Measurements from ENCODE around the gene L3MBTL3. TPM values are rescaled to one million over a fixed set of nuclear protein-coding genes. Genes with fewer than 3 reads are reported as not detected.

Gene L3MBTL3
- total RNA-seq, 4 donors from 2014 or later: 8.1 to 57.6 (median 21.9) TPM

DNA sequence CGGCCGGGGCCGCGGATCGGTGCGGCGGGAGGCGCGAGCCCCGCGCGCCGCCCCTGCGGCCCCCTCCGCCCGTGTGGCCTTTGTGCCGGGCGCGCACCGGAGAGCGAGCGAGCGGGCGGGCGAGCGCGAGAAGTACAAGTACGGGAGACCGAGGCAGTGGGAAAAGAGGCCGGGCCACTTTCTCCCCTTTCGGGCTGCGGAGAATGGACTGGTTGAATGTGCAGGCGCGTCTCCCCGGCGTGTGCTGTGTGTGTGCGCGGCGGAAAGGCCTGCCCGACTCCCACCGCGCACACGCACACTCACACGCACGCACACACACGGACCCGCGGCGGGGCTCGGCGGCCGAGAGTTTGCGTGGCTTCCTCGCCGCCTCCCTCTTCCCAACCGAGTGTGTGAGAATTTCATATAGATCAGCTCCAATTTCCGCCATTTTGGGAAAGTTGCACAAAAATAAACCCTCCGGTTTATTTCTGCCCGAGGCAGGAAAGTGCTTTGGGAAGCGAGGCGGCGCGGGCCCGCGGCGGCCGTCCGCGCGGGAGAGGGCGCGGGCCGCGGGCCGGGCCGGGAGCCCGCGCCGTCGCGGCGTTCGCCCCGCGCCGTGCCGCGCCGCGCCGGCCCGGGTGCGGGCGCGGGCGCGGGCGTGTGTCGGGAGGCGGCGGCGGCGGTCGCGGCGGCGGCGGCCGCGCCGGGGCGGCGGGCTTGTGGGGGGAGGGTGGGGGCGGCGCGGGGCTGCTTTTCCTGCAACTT is 1.1 kb downstream of the L3MBTL3 start:
- in situ Hi-C loops (cut with MboI; ENCODE audit: low pct_ligation_motif_present in 1 of 4, low pct_unique_long_range_greater_than_20kb in 1 of 4, low sequenced_read_pairs in 3 of 4) (loop anchor here in 3 of 4 donors (10.0 to 25.0 kb wide), 3 partner anchors 407 to 432 kb away; no protein-coding TSS in a partner anchor), intact Hi-C loops (cut with DNase I; ENCODE audit: low total_unique reads) (loop anchor here (10.0 kb wide), 1 partner anchor 415 kb away; no protein-coding TSS in a partner anchor)
- H3K4me1 ChIP-seq: peaks cover 0 to 9% (median 3%) of the 10 kb centered on the region in 4 donors
- 0% methylated on average over 38 of the region's 116 CpGs; no CpG with 5 or more reads in 1 of the 2 donors for WGBS, 2 donors (ENCODE audit: low coverage in 1 of 2)
- no peaks in the 10 kb centered on the region for H3K9me3 ChIP-seq
- H3K27me3 ChIP-seq: no peaks in the 10 kb centered on the region
- peak overlapping the region; percentile 62 to 93 (median 83) for H3K4me3 ChIP-seq
- TF ChIP-seq EP300 (IDR thresholded peaks at IDR 0.05; ENCODE audit: low read depth): no peak
- TF ChIP-seq, protein P1, sequence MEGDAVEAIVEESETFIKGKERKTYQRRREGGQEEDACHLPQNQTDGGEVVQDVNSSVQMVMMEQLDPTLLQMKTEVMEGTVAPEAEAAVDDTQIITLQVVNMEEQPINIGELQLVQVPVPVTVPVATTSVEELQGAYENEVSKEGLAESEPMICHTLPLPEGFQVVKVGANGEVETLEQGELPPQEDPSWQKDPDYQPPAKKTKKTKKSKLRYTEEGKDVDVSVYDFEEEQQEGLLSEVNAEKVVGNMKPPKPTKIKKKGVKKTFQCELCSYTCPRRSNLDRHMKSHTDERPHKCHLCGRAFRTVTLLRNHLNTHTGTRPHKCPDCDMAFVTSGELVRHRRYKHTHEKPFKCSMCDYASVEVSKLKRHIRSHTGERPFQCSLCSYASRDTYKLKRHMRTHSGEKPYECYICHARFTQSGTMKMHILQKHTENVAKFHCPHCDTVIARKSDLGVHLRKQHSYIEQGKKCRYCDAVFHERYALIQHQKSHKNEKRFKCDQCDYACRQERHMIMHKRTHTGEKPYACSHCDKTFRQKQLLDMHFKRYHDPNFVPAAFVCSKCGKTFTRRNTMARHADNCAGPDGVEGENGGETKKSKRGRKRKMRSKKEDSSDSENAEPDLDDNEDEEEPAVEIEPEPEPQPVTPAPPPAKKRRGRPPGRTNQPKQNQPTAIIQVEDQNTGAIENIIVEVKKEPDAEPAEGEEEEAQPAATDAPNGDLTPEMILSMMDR (IDR thresholded peaks at IDR 0.05): no peak
- H3K36me3 ChIP-seq: no peaks in the 10 kb centered on the region
- peak overlapping the region; percentile 87 to 91 (median 90) for H3K27ac ChIP-seq
- peak; percentile 47 for DNase-seq

DNA sequence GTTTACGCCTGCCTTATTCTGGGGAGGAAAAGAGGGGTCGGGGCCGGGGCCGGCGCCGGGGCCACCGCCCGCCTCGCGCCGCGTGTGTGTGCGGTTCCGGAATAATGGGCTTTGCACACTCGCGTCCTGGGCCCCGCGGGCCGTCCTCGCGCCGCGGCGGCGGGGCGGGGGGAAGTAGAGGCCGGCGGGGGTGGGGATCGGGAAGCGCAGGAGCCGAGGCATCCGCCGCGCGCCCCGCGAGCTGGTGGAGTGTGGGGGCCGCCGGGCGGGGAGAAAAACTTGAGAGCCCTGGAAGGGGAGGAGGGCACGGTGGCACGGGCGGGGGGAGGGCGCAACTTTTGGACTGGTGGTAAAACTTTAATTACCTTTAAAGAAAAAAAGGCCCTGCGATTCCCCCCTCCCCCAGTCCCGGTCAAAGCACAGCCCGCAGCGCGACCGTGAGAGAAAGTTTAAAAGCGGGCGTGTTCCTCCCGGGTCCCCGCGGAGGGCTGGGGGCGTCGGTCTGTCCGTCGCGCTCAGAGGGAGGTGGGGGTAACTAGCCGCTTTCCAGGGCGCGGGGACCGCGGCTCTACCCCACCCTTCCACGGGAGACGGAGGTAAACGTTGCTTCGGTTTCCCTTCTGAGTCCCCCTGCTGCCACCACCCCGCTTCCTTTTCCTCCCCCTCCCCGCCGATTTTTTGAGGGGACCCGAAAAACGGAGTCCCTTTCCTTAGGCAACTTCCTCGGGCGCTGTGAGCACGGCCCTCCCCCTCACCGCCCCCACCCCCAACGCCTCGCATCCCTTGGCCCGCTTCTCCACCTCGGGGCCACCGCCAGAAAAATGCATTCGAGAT is 1.9 kb downstream of the L3MBTL3 start:
- in situ Hi-C loops (cut with MboI; ENCODE audit: low pct_ligation_motif_present in 1 of 4, low pct_unique_long_range_greater_than_20kb in 1 of 4, low sequenced_read_pairs in 3 of 4) (loop anchor here in 3 of 4 donors (10.0 to 25.0 kb wide), 3 partner anchors 408 to 433 kb away; no protein-coding TSS in a partner anchor), intact Hi-C loops (cut with DNase I; ENCODE audit: low total_unique reads) (no loop called here)
- Histone ChIP-seq H3K9me3 (no peaks in the 10 kb centered on the region), H3K27ac (peak overlapping the region; percentile 85 to 90 (median 88)), H3K36me3 (no peaks in the 10 kb centered on the region), H3K27me3 (no peaks in the 10 kb centered on the region), H3K4me3 (peak overlapping the region; percentile 62 to 92 (median 83)), H3K4me1 (peaks cover 0 to 9% (median 3%) of the 10 kb centered on the region in 4 donors)
- 0 to 1% methylated on average over 8 to 79 of the region's 84 CpGs for WGBS, 2 donors (ENCODE audit: low coverage in 1 of 2)
- peak; percentile 49 for DNase-seq
- no peak for TF ChIP-seq POLR2A (IDR thresholded peaks at IDR 0.05)
- TF ChIP-seq, protein P1 (IDR thresholded peaks at IDR 0.05): no peak
- no peak for TF ChIP-seq POLR2AphosphoS5 (IDR thresholded peaks at IDR 0.05)
- no peak for TF ChIP-seq EP300 (IDR thresholded peaks at IDR 0.05; ENCODE audit: low read depth)

DNA sequence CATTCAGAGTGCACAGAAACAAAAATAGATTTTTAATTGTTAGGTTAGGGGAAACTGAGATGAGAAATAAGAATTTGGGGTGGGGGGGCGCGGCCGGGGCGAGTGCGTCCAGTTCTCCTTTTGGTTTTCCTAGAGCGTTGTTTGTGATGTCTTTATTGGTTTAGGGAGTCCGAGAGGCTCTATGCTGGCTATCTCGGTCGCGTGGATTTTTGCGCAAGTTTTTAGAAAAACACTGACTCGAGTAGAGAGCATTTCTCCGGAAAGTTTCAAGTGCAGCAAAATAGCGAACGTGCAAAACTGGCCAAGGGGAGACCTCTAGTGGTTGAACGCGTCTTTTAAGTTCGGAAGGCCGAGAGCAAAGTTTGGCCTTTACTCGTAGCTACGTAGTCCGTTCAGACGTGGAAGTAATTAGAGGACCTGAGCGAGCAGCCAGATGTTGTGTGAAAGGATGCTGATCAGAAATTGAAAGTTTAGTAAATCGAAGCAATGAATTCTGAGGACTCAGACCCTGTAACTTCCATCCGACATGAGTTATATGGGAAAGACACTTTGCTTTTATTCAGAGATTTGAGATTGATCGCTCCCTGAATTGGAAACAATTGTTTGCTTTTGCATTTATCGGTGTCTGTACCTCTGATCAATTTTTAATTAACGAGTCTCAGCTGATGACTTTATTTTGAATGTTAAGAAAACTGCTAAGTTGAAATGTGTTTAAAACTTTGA is 2.7 kb downstream of the L3MBTL3 start:
- intact Hi-C loops (cut with DNase I; ENCODE audit: low total_unique reads) (no loop called here), in situ Hi-C loops (cut with MboI; ENCODE audit: low pct_ligation_motif_present in 1 of 4, low pct_unique_long_range_greater_than_20kb in 1 of 4, low sequenced_read_pairs in 3 of 4) (loop anchor here in 3 of 4 donors (10.0 to 25.0 kb wide), 3 partner anchors 409 to 434 kb away; no protein-coding TSS in a partner anchor)
- 10 to 11% methylated on average over 18 to 29 of the region's 29 CpGs for WGBS, 2 donors (ENCODE audit: low coverage in 1 of 2)
- TF ChIP-seq, protein P1 (IDR thresholded peaks at IDR 0.05): peak; percentile 71 to 84 (median 76)
- TF ChIP-seq POLR2AphosphoS5 (IDR thresholded peaks at IDR 0.05) (peak in 1 of 3 donors; percentile 11), EP300 (IDR thresholded peaks at IDR 0.05; ENCODE audit: low read depth) (no peak), POLR2A (IDR thresholded peaks at IDR 0.05) (peak; percentile 17)
- Histone ChIP-seq H3K27me3 (no peaks in the 10 kb centered on the region), H3K4me3 (peak overlapping the region; percentile 62 to 92 (median 83)), H3K36me3 (no peaks in the 10 kb centered on the region), H3K9me3 (no peaks in the 10 kb centered on the region), H3K4me1 (peaks cover 0 to 9% (median 3%) of the 10 kb centered on the region in 4 donors), H3K27ac (peak overlapping the region; percentile 85 to 90 (median 88))
- peak; percentile 87 for DNase-seq

Data from transverse colon (tissue), 4 donors.